NCI-H2171 treated with DMSO at 0.1 percent for 48 hours (cell line): ENCODE results near the gene CTSK.

Source experiments
- DNase-seq: peaks from one replicate; lab custom pipeline; 2025; lab: John Stamatoyannopoulos, UW

Gene CTSK

GRCh38 chr1:150760013-150760412 is 48.0 kb downstream of the CTSK start:
- no peak for DNase-seq

DNA sequence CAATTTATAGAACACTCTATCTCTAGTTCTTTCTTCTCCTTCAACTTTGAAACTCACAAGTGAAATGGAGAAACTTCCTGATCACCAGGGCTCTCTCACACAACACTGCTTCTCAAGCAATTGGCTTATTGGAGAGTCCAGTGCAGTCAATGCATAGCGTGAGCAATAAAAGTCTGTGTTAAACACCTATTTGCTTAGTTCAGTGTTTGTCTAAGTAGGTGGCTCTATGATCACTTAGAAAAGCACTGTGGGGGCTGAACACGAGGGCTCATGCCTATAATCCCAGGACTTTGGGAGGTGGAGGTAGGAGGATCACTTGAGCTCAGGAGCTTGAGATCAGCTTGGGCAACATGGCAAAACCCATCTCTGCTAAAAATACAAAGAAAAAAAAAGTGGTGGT is 54.6 kb downstream of the CTSK start:
- DNase-seq = no peak

DNA sequence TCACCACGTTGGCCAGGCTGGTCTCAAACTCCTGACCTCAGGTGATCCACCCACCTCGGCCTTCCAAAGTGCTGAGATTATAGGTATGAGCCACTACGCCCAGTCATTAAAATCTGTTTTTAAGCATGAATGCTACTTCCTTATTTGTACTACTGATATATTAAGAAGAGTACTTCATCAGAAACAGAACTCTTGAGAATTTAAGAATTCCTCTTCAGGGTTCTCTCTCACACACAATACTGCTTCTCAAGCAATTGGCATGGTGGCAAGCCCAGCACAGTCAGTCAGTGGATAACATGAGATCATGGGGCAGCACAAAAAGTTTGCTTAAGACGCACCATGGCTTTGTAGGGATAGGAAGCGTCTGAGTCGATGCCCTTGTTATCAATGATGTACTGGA is 56.6 kb downstream of the CTSK start:
- DNase-seq = no peak

- DNase-seq = no peak
These were observed 58.2 kb downstream of the CTSK start for GRCh38 chr1:150749720-150750311.

DNA sequence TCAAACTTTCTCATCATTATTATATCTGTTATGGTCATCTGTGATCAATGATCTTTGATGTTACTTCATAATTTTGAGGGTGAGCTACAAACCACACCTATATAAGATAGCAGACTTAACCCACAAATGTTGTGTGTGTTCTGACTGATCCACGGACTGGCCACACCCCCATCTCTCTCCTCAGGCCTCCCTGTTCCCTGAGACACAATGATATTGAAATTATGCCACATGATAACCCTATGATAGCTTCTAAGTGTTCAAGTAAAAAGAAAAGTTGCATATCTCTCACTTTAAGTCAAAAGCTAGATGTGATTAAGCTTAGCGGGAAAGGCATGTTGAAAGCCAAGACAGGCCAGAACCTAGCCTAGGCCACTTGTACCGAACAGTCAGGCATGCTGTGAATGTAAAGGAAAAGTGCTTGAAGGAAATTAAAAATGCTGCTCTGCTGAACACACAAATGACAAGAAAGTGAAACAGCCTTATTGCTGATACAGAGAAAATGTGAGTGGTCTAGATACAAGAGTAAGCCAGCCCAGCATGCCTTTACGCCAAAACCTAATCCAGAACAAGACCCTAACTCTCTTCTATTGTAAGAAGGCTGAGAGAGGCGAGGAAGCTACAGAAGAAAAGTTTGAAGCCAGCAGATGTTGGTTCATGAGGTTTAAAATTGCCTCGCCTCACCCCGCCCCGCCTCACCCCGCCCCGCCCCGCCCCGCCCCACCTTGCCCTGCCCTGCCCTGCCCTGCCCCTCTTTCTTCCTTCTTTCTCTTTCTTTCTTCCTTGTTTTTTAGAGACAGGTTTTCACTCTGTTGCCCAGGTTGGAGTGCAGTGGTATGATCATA is 59.0 kb downstream of the CTSK start:
- no peak for DNase-seq
